C4-2B (cell line): Measurements from ENCODE around the gene B4GAT1.

Source experiments
- CTCF ChIP-seq: fragments of 450-650 bp; conservative IDR thresholded peaks from 2 replicates; pipeline ENCODE4 v1.5.1; 2017; ENCODE audit warnings: mild to moderate bottlenecking
- ZFX ChIP-seq: fragments of 450-650 bp; IDR thresholded peaks from 2 replicates; pipeline ENCODE4 v1.6.1; 2017

GRCh38 chr11:66335531-66336233, 11.7 kb downstream of the B4GAT1 start:
- TF ChIP-seq CTCF, result no peak
- no peak for TF ChIP-seq ZFX
